ENCODE data around the gene SH3GL3.

The SH3GL3 gene

DNA sequence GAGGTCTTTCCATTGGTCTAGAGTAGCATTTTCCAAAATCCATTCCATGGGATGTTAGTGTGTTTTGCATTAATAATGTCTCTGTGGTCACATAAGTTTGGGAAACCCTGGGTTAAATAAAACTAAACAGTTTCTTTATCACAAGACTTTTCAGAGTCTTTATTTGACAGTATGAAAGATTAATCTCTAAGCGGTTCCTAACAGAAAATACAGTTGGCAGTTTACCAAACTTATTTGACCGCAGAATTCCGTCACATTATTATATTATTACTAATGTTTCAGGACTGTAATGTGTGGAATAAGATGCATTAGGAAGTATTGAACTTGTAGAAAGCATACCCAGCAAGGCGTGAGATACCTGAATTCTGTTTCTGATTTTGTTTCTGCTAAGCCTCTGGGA lies 135.2 kb downstream of the SH3GL3 start:
- TF ChIP-seq EP300 (IDR thresholded peaks at IDR 0.05; ENCODE audit: borderline replicate concordance): no peak
- TF ChIP-seq, protein P1, sequence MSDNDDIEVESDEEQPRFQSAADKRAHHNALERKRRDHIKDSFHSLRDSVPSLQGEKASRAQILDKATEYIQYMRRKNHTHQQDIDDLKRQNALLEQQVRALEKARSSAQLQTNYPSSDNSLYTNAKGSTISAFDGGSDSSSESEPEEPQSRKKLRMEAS (IDR thresholded peaks at IDR 0.05): no peak
- TF ChIP-seq NFIC (IDR thresholded peaks at IDR 0.05): no peak
- no peak for TF ChIP-seq TAF1 (IDR thresholded peaks at IDR 0.05; ENCODE audit: low read depth)
- TF ChIP-seq FOXM1 (IDR thresholded peaks at IDR 0.05; ENCODE audit: borderline replicate concordance, low read depth): no peak
- TF ChIP-seq TCF12 (IDR thresholded peaks at IDR 0.05; ENCODE audit: low read depth): no peak
- no peak for TF ChIP-seq CREB1 (IDR thresholded peaks at IDR 0.05; ENCODE audit: low read depth)
- TF ChIP-seq CEBPB (IDR thresholded peaks at IDR 0.05): no peak
- no peak for TF ChIP-seq ZBTB7A (IDR thresholded peaks at IDR 0.05; ENCODE audit: low read depth)
- TF ChIP-seq, protein P2, sequence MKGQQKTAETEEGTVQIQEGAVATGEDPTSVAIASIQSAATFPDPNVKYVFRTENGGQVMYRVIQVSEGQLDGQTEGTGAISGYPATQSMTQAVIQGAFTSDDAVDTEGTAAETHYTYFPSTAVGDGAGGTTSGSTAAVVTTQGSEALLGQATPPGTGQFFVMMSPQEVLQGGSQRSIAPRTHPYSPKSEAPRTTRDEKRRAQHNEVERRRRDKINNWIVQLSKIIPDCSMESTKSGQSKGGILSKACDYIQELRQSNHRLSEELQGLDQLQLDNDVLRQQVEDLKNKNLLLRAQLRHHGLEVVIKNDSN (IDR thresholded peaks at IDR 0.05): no peak
- TF ChIP-seq TEAD4 (IDR thresholded peaks at IDR 0.05): no peak
- no peak for TF ChIP-seq YY1 (IDR thresholded peaks at IDR 0.05; ENCODE audit: low read depth)
- TF ChIP-seq, protein P3, sequence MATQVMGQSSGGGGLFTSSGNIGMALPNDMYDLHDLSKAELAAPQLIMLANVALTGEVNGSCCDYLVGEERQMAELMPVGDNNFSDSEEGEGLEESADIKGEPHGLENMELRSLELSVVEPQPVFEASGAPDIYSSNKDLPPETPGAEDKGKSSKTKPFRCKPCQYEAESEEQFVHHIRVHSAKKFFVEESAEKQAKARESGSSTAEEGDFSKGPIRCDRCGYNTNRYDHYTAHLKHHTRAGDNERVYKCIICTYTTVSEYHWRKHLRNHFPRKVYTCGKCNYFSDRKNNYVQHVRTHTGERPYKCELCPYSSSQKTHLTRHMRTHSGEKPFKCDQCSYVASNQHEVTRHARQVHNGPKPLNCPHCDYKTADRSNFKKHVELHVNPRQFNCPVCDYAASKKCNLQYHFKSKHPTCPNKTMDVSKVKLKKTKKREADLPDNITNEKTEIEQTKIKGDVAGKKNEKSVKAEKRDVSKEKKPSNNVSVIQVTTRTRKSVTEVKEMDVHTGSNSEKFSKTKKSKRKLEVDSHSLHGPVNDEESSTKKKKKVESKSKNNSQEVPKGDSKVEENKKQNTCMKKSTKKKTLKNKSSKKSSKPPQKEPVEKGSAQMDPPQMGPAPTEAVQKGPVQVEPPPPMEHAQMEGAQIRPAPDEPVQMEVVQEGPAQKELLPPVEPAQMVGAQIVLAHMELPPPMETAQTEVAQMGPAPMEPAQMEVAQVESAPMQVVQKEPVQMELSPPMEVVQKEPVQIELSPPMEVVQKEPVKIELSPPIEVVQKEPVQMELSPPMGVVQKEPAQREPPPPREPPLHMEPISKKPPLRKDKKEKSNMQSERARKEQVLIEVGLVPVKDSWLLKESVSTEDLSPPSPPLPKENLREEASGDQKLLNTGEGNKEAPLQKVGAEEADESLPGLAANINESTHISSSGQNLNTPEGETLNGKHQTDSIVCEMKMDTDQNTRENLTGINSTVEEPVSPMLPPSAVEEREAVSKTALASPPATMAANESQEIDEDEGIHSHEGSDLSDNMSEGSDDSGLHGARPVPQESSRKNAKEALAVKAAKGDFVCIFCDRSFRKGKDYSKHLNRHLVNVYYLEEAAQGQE (IDR thresholded peaks at IDR 0.05; ENCODE audit: low read depth): no peak
- no peak for TF ChIP-seq EGR1 (IDR thresholded peaks at IDR 0.05)
- TF ChIP-seq RAD21 (IDR thresholded peaks at IDR 0.05; ENCODE audit: low read depth): no peak

DNA sequence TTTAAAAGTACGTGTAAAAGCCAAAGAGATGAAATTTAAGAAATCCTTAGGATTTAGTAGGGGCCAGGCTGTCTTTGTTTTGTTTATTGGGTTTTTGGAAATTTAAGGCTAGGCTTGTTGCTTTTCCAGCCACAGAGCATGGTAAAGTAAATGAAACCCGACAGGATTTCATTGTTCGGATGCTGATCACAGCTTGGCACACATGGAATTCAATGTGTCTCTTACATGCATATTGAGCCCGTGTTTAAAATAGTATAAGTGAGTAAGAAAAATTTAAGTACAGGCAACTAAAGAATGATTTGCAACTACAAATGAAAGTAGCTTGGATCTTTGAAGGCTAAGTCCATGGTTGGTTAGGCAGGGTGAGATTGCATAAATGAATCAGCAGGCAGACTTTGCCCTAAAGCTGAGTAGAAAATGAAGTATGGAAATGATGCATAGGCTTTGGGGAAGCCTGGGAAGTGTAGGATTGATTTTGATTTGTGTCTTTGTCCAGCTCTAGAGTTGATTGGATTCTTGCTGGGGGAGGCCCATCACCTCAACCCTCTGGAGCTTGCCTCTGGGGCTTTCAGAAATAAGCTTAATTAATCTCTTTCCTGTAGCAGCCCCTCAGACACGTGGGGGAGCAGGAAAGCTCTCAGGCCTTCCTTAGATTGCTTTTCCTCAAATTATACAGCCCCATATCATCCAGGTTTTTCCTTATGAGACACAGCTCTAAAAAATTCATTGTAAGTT lies 138.6 kb downstream of the SH3GL3 start:
- TF ChIP-seq YY1 (IDR thresholded peaks at IDR 0.05; ENCODE audit: low read depth) (no peak), FOXM1 (IDR thresholded peaks at IDR 0.05; ENCODE audit: borderline replicate concordance, low read depth) (no peak), ZBTB7A (IDR thresholded peaks at IDR 0.05; ENCODE audit: low read depth) (no peak)
- TF ChIP-seq, protein P3 (IDR thresholded peaks at IDR 0.05; ENCODE audit: low read depth): no peak

DNA sequence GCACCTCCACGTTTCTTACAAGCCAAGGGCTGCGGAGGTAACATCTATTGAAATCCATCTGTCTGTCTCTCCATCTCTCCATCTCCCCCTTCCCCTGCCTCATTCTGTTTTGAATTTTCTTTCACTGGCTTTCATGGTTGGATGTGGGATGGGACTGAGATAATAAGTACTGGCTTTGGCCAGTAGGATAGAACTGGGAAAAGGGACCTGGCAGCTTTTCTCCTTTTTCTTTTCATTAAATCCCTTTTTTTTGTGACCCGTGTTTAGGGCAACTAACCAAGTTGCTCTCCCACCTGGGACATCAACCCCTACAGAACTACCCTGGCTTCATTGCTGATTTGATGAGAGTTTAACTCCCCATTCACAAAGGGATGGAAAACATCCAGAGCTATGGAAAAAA lies 139.9 kb downstream of the SH3GL3 start:
- TF ChIP-seq TCF12 (IDR thresholded peaks at IDR 0.05; ENCODE audit: low read depth) (no peak), CREB1 (IDR thresholded peaks at IDR 0.05; ENCODE audit: low read depth) (no peak), EGR1 (IDR thresholded peaks at IDR 0.05) (no peak), EP300 (IDR thresholded peaks at IDR 0.05; ENCODE audit: borderline replicate concordance) (no peak), TEAD4 (IDR thresholded peaks at IDR 0.05) (no peak), ZBTB7A (IDR thresholded peaks at IDR 0.05; ENCODE audit: low read depth) (no peak), RAD21 (IDR thresholded peaks at IDR 0.05; ENCODE audit: low read depth) (no peak), NFIC (IDR thresholded peaks at IDR 0.05) (no peak), FOXM1 (IDR thresholded peaks at IDR 0.05; ENCODE audit: borderline replicate concordance, low read depth) (no peak), TAF1 (IDR thresholded peaks at IDR 0.05; ENCODE audit: low read depth) (no peak), YY1 (IDR thresholded peaks at IDR 0.05; ENCODE audit: low read depth) (no peak), CEBPB (IDR thresholded peaks at IDR 0.05) (no peak)
- TF ChIP-seq, protein P2 (IDR thresholded peaks at IDR 0.05): no peak
- TF ChIP-seq, protein P1 (IDR thresholded peaks at IDR 0.05): no peak
- TF ChIP-seq, protein P3 (IDR thresholded peaks at IDR 0.05; ENCODE audit: low read depth): no peak

DNA sequence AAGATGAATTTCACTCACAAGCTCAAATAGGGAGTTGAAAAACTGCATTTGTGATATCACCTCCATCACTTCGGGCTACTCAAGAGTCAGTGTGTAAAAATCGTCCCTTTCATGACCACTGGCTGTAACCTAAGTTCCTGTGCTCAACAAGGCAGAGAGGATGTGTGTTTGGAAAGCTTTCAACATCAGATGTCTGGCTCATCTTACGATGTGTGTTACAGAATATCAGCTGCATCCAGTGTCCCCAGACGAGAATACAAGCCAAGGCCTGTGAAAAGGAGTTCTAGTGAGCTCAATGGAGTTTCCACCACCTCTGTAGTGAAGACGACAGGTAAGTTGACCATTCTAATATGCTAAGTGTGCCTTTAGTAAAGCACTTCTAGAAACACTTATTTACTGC lies 141.3 kb downstream of the SH3GL3 start:
- TF ChIP-seq, protein P1 (IDR thresholded peaks at IDR 0.05): no peak
- TF ChIP-seq TCF12 (IDR thresholded peaks at IDR 0.05; ENCODE audit: low read depth) (no peak), RAD21 (IDR thresholded peaks at IDR 0.05; ENCODE audit: low read depth) (no peak), EP300 (IDR thresholded peaks at IDR 0.05; ENCODE audit: borderline replicate concordance) (no peak), TAF1 (IDR thresholded peaks at IDR 0.05; ENCODE audit: low read depth) (no peak), TEAD4 (IDR thresholded peaks at IDR 0.05) (no peak), FOXM1 (IDR thresholded peaks at IDR 0.05; ENCODE audit: borderline replicate concordance, low read depth) (no peak), CREB1 (IDR thresholded peaks at IDR 0.05; ENCODE audit: low read depth) (no peak), ZBTB7A (IDR thresholded peaks at IDR 0.05; ENCODE audit: low read depth) (no peak), CEBPB (IDR thresholded peaks at IDR 0.05) (no peak), NFIC (IDR thresholded peaks at IDR 0.05) (no peak), YY1 (IDR thresholded peaks at IDR 0.05; ENCODE audit: low read depth) (no peak), EGR1 (IDR thresholded peaks at IDR 0.05) (no peak)
- TF ChIP-seq, protein P2 (IDR thresholded peaks at IDR 0.05): no peak
- TF ChIP-seq, protein P3 (IDR thresholded peaks at IDR 0.05; ENCODE audit: low read depth): no peak

All from Ishikawa (cell line).